Fibroblast of the aortic adventitia (primary cell): ENCODE measurements around the gene ZMYND10. TPM values are rescaled to one million over a fixed set of nuclear protein-coding genes. Genes with fewer than 3 reads are reported as not detected.
A peak's percentile ranks its signal among the peaks of the same experiment; 100 is the strongest.

ENCODE experiments used
- DNase-seq: peaks from one replicate; pipeline ENCODE4 v3.0.0-alpha.2; 2010; ENCODE audit warnings: low read depth
- H3K4me3 ChIP-seq: 2 replicates; pipeline ENCODE4 v1.5.1; 2011; ENCODE audit warnings: low read depth, mild to moderate bottlenecking, control low read depth, low read length, moderate library complexity
- CTCF ChIP-seq: IDR thresholded peaks from 2 replicates; pipeline ENCODE4 v1.5.1; 2011; ENCODE audit warnings: mild to moderate bottlenecking, low read length, control low read depth, inconsistent platforms; ENCODE audit not compliant: insufficient read depth
- total RNA-seq: library from RNA; depleted of rRNA; stranded (reverse); fragments of >200 nt; gene quantifications from 2 replicates; pipeline ENCODE4 v1.2.3, GENCODE V29; 2012; ENCODE audit warnings: low replicate concordance

ZMYND10 gene
- total RNA-seq, 1 donor = 0.81 TPM

GRCh38 chr3:50334339-50335075 lies 11.0 kb downstream of the ZMYND10 start:
- H3K4me3 ChIP-seq = peak overlapping the region; percentile 28
- peak; percentile 57 for DNase-seq
- no peak for TF ChIP-seq CTCF

GRCh38 chr3:50333744-50334328 lies 11.7 kb downstream of the ZMYND10 start:
- H3K4me3 ChIP-seq = peak overlapping the region; percentile 28
- TF ChIP-seq CTCF = no peak
- peak; percentile 94 for DNase-seq

- no peak for TF ChIP-seq CTCF
- H3K4me3 ChIP-seq = no peak overlapping the region
- no peak for DNase-seq
These were observed 14.1 kb downstream of the ZMYND10 start for GRCh38 chr3:50331364-50331907.

GRCh38 chr3:50330330-50330729 lies 15.2 kb downstream of the ZMYND10 start:
- H3K4me3 ChIP-seq = no peak overlapping the region
- no peak for TF ChIP-seq CTCF
- DNase-seq = no peak

- no peak for TF ChIP-seq CTCF
- DNase-seq = peak; percentile 95
- H3K4me3 ChIP-seq = peak within 1 kb of the TSS; percentile 88
These were observed 17.4 kb downstream of the ZMYND10 start, which contains the start of gene TUSC2 for GRCh38 chr3:50327943-50328691. TUSC2 (minus strand) TSS chr3:50328223; CDS start chr3:50328099, 124 bp downstream.

- H3K4me3 ChIP-seq = peak overlapping the region; percentile 88
- no peak for DNase-seq
- no peak for TF ChIP-seq CTCF
These were observed 18.4 kb downstream of the ZMYND10 start for GRCh38 chr3:50327129-50327528.
